GM23338 (cell line): ENCODE results near the gene NPSR1. TPM values are rescaled to one million over a fixed set of nuclear protein-coding genes. Genes with fewer than 3 reads are reported as not detected.
"Not testable (repeated sequence)": the region's sequence is repeated elsewhere in the genome, so short reads cannot be mapped to it uniquely, and the experiment has no call there.

Source experiments
- ATAC-seq: fragments of 200-7000 bp; cut with Tn5 transposase; 3 replicates; pipeline ENCODE4 v1.9.1; 2020
- DNase-seq: peaks from one replicate; pipeline ENCODE4 v3.0.0-alpha.2; 2015; ENCODE audit warnings: low spot score
- H2AFZ ChIP-seq: fragments of 200-600 bp; sonication (generic); 2 replicates; pipeline ENCODE4 v1.8.0; 2016; ENCODE audit warnings: antibody characterized with exemption, mild to moderate bottlenecking, moderate library complexity
- H3F3A ChIP-seq: fragments of 200-600 bp; sonication (generic); replicated peaks from 2 replicates; pipeline ENCODE4 v1.8.0; 2017; ENCODE audit warnings: antibody characterized with exemption, mixed run types, low read depth
- H3K27ac ChIP-seq: fragments of 200-600 bp; sonication (generic); 2 replicates; pipeline ENCODE4 v1.6.1; 2016; ENCODE audit warnings: low read depth
- H3K27me3 ChIP-seq: fragments of 200-600 bp; sonication (generic); 2 replicates; pipeline ENCODE4 v1.8.0; 2016; ENCODE audit warnings: mild to moderate bottlenecking, mixed run types, moderate library complexity; ENCODE audit not compliant: insufficient read depth
- H3K36me3 ChIP-seq: fragments of 200-600 bp; sonication (generic); 2 replicates; pipeline ENCODE4 v1.8.0; 2016; ENCODE audit warnings: mild to moderate bottlenecking; ENCODE audit not compliant: insufficient read depth
- H3K4me1 ChIP-seq: fragments of 200-600 bp; sonication (generic); 2 replicates; pipeline ENCODE4 v1.8.0; 2016; ENCODE audit warnings: mild to moderate bottlenecking, moderate library complexity; ENCODE audit not compliant: insufficient read depth
- H3K4me2 ChIP-seq: fragments of 200-600 bp; sonication (generic); 2 replicates; pipeline ENCODE4 v1.7.1; 2017; ENCODE audit warnings: mixed run types
- H3K4me3 ChIP-seq: fragments of 200-600 bp; sonication (generic); 2 replicates; pipeline ENCODE4 v1.6.1; 2016; ENCODE audit warnings: mixed run types
- H3K79me2 ChIP-seq: fragments of 200-600 bp; sonication (generic); replicated peaks from 2 replicates; pipeline ENCODE4 v1.8.0; 2017; ENCODE audit warnings: mild to moderate bottlenecking; ENCODE audit not compliant: insufficient read depth
- H3K9me2 ChIP-seq: fragments of 200-600 bp; sonication (generic); 2 replicates; pipeline ENCODE4 v1.8.0; 2017; ENCODE audit not compliant: insufficient read depth
- H4K20me1 ChIP-seq: fragments of 200-600 bp; sonication (generic); replicated peaks from 2 replicates; pipeline ENCODE4 v1.8.0; 2017; ENCODE audit warnings: mild to moderate bottlenecking; ENCODE audit not compliant: insufficient read depth
- H3K27ac Mint-ChIP-seq: 2 replicates; pipeline ENCODE4 v1.8.0; 2020; ENCODE audit warnings: inconsistent platforms, mild to moderate bottlenecking, moderate library complexity, mixed read lengths
- H3K27me3 Mint-ChIP-seq: 3 replicates; pipeline ENCODE4 v1.8.0; 2022; ENCODE audit warnings: low read depth, mild to moderate bottlenecking, moderate library complexity, mixed read lengths, inconsistent platforms; ENCODE audit not compliant: insufficient read depth, poor library complexity
- H3K36me3 Mint-ChIP-seq: 3 replicates; pipeline ENCODE4 v1.8.0; 2021; ENCODE audit warnings: low read depth, mild to moderate bottlenecking, inconsistent platforms, moderate library complexity, mixed read lengths
- H3K4me1 Mint-ChIP-seq: 3 replicates; pipeline ENCODE4 v1.8.0; 2020; ENCODE audit warnings: mild to moderate bottlenecking, inconsistent platforms, mixed read lengths
- H3K4me3 Mint-ChIP-seq: 3 replicates; pipeline ENCODE4 v1.8.0; 2021; ENCODE audit warnings: moderate library complexity, mild to moderate bottlenecking, inconsistent platforms, mixed read lengths
- H3K9me3 Mint-ChIP-seq: 3 replicates; pipeline ENCODE4 v1.8.0; 2020; ENCODE audit warnings: moderate library complexity, mild to moderate bottlenecking, inconsistent platforms, mixed read lengths
- ETS1 ChIP-seq: IDR thresholded peaks from 2 replicates; pipeline ENCODE4 v1.6.1; 2016; ENCODE audit warnings: antibody characterized with exemption
- POLR2AphosphoS5 ChIP-seq: IDR thresholded peaks from 2 replicates; pipeline ENCODE4 v1.6.1; 2016; ENCODE audit warnings: antibody characterized with exemption, low read depth
- STAT1 ChIP-seq: IDR thresholded peaks from one replicate; pipeline ENCODE4 v1.6.1; 2016; ENCODE audit warnings: antibody characterized with exemption; ENCODE audit not compliant: unreplicated experiment
- ZNF462 ChIP-seq: fragments of 250-450 bp; sonication (Bioruptor Pico); IDR thresholded peaks from 2 replicates; pipeline ENCODE4 v1.5.0; 2020; ENCODE audit warnings: mild to moderate bottlenecking, moderate library complexity
- polyA plus RNA-seq: library from polyadenylated mRNA; unstranded; fragments of >200 nt; fragmentation: Nextera tagmentation; extraction: Ambion mirVana; gene quantifications from 2 replicates; pipeline ENCODE4 v1.2.1, GENCODE V29; 2016
- total RNA-seq: library from RNA; depleted of rRNA; stranded (reverse); fragments of >200 nt; shearing (Covaris generic); gene quantifications from 2 replicates; pipeline ENCODE4 v1.2.3, GENCODE V29; 2014
- TF ChIP-seq, protein P1 (sequence below): IDR thresholded peaks from one replicate; pipeline ENCODE4 v1.6.1; 2018; ENCODE audit warnings: antibody characterized with exemption; ENCODE audit not compliant: unreplicated experiment

Gene NPSR1
- total and polyA plus RNA-seq, 2 experiments from 2014 or later = not detected

DNA sequence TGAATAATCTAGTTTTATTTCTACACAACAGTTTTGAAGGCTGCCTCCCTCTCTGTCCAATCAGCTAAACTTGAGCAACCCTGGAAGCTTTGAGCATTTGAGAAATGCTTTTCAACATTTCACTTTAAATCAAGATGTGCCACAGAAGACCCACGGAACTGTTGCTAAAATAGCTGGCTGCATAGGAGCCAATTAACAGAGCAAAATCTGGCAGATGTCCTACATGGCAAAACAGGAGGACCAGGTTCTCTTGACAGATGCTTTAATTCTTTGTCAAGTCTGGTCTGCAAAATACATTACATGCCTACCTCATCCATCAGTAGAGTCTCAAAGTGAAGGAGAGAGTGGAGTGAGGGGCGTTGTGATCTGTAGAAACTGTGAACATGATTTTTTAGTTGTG lies 193.4 kb downstream of the NPSR1 start (continued):
- no peak for TF ChIP-seq ZNF462
- no peak for TF ChIP-seq POLR2AphosphoS5
- no peak for TF ChIP-seq ETS1
- TF ChIP-seq, protein P1, sequence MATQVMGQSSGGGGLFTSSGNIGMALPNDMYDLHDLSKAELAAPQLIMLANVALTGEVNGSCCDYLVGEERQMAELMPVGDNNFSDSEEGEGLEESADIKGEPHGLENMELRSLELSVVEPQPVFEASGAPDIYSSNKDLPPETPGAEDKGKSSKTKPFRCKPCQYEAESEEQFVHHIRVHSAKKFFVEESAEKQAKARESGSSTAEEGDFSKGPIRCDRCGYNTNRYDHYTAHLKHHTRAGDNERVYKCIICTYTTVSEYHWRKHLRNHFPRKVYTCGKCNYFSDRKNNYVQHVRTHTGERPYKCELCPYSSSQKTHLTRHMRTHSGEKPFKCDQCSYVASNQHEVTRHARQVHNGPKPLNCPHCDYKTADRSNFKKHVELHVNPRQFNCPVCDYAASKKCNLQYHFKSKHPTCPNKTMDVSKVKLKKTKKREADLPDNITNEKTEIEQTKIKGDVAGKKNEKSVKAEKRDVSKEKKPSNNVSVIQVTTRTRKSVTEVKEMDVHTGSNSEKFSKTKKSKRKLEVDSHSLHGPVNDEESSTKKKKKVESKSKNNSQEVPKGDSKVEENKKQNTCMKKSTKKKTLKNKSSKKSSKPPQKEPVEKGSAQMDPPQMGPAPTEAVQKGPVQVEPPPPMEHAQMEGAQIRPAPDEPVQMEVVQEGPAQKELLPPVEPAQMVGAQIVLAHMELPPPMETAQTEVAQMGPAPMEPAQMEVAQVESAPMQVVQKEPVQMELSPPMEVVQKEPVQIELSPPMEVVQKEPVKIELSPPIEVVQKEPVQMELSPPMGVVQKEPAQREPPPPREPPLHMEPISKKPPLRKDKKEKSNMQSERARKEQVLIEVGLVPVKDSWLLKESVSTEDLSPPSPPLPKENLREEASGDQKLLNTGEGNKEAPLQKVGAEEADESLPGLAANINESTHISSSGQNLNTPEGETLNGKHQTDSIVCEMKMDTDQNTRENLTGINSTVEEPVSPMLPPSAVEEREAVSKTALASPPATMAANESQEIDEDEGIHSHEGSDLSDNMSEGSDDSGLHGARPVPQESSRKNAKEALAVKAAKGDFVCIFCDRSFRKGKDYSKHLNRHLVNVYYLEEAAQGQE = no peak
- no peak for TF ChIP-seq STAT1

- DNase-seq, H3K36me3 Mint-ChIP-seq, H3K27me3 Mint-ChIP-seq, H3K27ac Mint-ChIP-seq, H3K27me3 ChIP-seq, ATAC-seq, H3K4me3 Mint-ChIP-seq, H3K9me2 ChIP-seq, H3K36me3 ChIP-seq, H3K27ac ChIP-seq, H3K79me2 ChIP-seq, H2AFZ ChIP-seq, H3K4me1 Mint-ChIP-seq, H3K4me3 ChIP-seq, H3K4me1 ChIP-seq, H4K20me1 ChIP-seq, H3K4me2 ChIP-seq, H3F3A ChIP-seq: not testable (repeated sequence)
- peaks cover 19% of the 10 kb centered on the region for H3K9me3 Mint-ChIP-seq
These were observed 200.4 kb downstream of the NPSR1 start for GRCh38 chr7:34858444-34858843.

DNA sequence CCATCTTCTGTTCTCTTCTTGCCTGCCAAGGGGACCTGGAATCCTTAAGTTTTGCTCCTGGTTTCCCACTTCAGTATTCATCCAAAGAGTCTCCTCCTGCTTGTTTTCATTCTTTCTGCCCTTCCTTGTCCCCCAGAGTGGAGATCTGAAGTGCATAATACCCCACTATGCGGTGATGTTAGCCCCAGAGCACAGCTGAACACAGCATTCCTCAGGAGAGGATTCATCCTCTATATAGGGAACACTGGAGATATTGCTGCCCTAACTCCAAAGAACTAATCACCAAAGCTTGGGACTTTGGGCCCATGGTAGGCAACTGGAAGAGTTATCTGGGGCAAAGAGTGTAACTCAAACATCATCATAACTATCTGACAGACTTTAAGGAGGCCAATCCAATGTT lies 201.3 kb downstream of the NPSR1 start:
- not testable (repeated sequence) for H3F3A ChIP-seq, H2AFZ ChIP-seq, H3K36me3 ChIP-seq, H3K36me3 Mint-ChIP-seq, H3K4me1 Mint-ChIP-seq, H3K79me2 ChIP-seq, H3K27ac Mint-ChIP-seq, DNase-seq, H4K20me1 ChIP-seq, H3K27me3 Mint-ChIP-seq, H3K4me3 Mint-ChIP-seq, H3K9me2 ChIP-seq, H3K27ac ChIP-seq, H3K4me3 ChIP-seq, ATAC-seq, H3K4me1 ChIP-seq, H3K4me2 ChIP-seq, H3K27me3 ChIP-seq
- H3K9me3 Mint-ChIP-seq = peaks cover 20% of the 10 kb centered on the region

DNA sequence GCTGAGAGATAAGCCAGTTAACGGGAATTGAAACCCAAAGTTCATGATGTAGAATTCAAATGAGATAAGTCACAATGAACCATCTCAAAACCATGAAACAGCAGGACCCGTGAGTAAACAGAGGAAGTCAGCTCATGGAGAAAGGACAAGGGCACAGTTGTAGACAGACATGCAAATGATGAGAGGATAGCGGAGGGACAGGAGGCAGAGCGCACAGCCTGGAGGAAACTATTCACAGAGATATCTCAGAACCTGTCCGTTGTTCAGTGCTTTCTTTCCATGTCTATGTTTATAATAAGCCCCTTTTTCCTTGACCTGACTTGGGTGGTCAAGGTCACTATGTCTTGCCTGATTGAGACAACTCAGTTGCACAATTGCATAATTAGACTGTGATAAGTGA lies 208.2 kb downstream of the NPSR1 start:
- H3K9me3 Mint-ChIP-seq = not testable (repeated sequence)

More for the DNA sequence above, 208.2 kb downstream of the NPSR1 start:
- H3K9me2 ChIP-seq, H3K27ac ChIP-seq, H3K27ac Mint-ChIP-seq, H3F3A ChIP-seq, DNase-seq, H3K4me3 ChIP-seq, H3K4me3 Mint-ChIP-seq, H3K4me2 ChIP-seq, H3K36me3 ChIP-seq, H3K27me3 Mint-ChIP-seq, H4K20me1 ChIP-seq, H3K79me2 ChIP-seq, ATAC-seq, H3K36me3 Mint-ChIP-seq, H3K4me1 ChIP-seq, H2AFZ ChIP-seq, H3K27me3 ChIP-seq: not testable (repeated sequence)
- H3K4me1 Mint-ChIP-seq = peaks cover 12% of the 10 kb centered on the region
